Karpas-422 (cell line): ENCODE results near the gene RAP2B. TPM values are rescaled to one million over a fixed set of nuclear protein-coding genes. Genes with fewer than 3 reads are reported as not detected.

Source experiments
- DNase-seq: peaks from one replicate; pipeline ENCODE4 v3.0.0-alpha.2; 2015
- H2AFZ ChIP-seq: fragments of 200-600 bp; sonication (generic); 2 replicates; pipeline ENCODE4 v1.6.1; 2014; ENCODE audit warnings: antibody characterized with exemption, low read length, mixed read lengths
- H3K27ac ChIP-seq: fragments of 200-600 bp; sonication (generic); 2 replicates; pipeline ENCODE4 v1.5.1; 2014; ENCODE audit warnings: mild to moderate bottlenecking, low read length, moderate library complexity
- H3K27me3 ChIP-seq: fragments of 200-600 bp; sonication (generic); 2 replicates; pipeline ENCODE4 v1.6.1; 2014; ENCODE audit warnings: low read length, mixed read lengths
- H3K36me3 ChIP-seq: fragments of 200-600 bp; sonication (generic); 2 replicates; pipeline ENCODE4 v1.6.1; 2014; ENCODE audit warnings: low read length, mixed read lengths; ENCODE audit not compliant: insufficient read depth
- H3K4me1 ChIP-seq: fragments of 200-600 bp; sonication (generic); 2 replicates; pipeline ENCODE4 v1.6.1; 2014; ENCODE audit warnings: mild to moderate bottlenecking, low read length, mixed read lengths
- H3K4me2 ChIP-seq: fragments of 200-600 bp; sonication (generic); 2 replicates; pipeline ENCODE4 v1.6.1; 2014; ENCODE audit warnings: low read length, low read depth, mild to moderate bottlenecking; ENCODE audit not compliant: poor library complexity, severe bottlenecking
- H3K4me3 ChIP-seq: fragments of 200-600 bp; sonication (generic); 2 replicates; pipeline ENCODE4 v1.5.1; 2014; ENCODE audit warnings: mild to moderate bottlenecking, antibody characterized with exemption, low read length, mixed read lengths
- H3K79me2 ChIP-seq: fragments of 200-600 bp; sonication (generic); 2 replicates; pipeline ENCODE4 v1.6.1; 2014; ENCODE audit warnings: mild to moderate bottlenecking, low read length, mixed read lengths
- H3K9ac ChIP-seq: fragments of 200-600 bp; sonication (generic); 2 replicates; pipeline ENCODE4 v1.6.0; 2014; ENCODE audit warnings: low read length
- H3K9me2 ChIP-seq: fragments of 200-600 bp; sonication (generic), shearing (Covaris generic); replicated peaks from 2 replicates; pipeline ENCODE4 v1.6.0; 2014; ENCODE audit warnings: mild to moderate bottlenecking, low read length, moderate library complexity; ENCODE audit not compliant: insufficient read depth
- H3K9me3 ChIP-seq: fragments of 300-700, 200-600 bp; sonication (generic); 2 replicates; pipeline ENCODE4 v1.6.1; 2014; ENCODE audit warnings: low read length, mixed read lengths
- H4K20me1 ChIP-seq: fragments of 200-600 bp; sonication (generic); 2 replicates; pipeline ENCODE4 v1.6.1; 2014; ENCODE audit warnings: mild to moderate bottlenecking, antibody characterized with exemption, low read length, low read depth; ENCODE audit not compliant: insufficient read depth
- total RNA-seq: library from RNA; depleted of rRNA; stranded (reverse); fragments of >200 nt; shearing (Covaris generic); gene quantifications from 2 replicates; pipeline ENCODE4 v1.2.3, GENCODE V29; 2014; ENCODE audit warnings: low replicate concordance

Gene RAP2B
- total RNA-seq, 1 experiment from 2014 or later: 7.2 TPM

GRCh38 chr3:153137626-153138025 lies 24.4 kb upstream of the RAP2B start:
- H4K20me1 ChIP-seq: no peaks in the 10 kb centered on the region
- H3K9me2 ChIP-seq: no peaks in the 10 kb centered on the region
- H2AFZ ChIP-seq: no peak overlapping the region

DNA sequence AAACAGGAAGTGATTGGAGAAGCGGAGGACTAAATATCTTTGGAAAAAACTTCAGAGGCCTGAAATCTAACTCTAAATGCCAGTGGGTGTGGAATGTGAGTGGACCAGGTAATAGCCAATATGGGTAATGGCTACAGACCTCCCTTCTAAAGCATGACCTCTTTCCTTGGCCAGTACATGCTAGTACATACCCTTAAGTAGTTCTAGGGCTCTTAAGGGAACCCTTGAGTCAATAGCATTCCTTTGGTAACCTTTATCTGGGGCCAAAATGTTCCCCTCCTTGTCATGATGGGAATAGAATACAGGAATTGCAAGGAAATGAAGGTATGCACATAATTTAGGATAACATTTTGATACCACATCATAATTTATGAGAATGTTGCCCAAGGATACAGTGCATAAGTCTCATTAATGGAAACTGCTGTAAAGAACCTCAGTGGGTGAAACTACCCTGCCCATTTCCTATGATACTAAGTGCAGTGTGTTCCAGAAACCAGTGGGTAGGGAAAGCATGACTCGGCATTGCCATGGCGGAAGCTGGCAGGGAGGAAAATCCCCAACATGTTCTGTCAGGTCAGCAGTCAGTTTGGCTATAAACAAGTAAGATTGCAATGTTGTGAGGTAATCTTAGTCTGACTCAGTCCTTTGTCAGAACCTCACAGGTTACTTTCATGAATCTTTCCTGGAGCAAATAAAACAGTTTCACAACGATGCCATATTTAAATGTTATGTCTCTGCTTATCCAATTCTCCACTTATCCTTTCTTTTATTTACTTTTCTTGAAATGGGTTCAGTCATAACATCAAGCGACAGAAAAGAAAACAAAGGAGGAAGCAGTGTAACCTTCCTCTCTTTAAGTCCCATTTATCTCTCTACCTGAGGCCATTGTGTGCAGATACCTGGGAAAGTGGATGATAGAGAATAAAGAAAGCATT lies 23.5 kb upstream of the RAP2B start:
- Histone ChIP-seq H3K9me2 (no peaks in the 10 kb centered on the region), H4K20me1 (no peaks in the 10 kb centered on the region), H2AFZ (no peak overlapping the region), H3K4me1 (no peaks in the 10 kb centered on the region), H3K36me3 (no peaks in the 10 kb centered on the region), H3K9me3 (no peaks in the 10 kb centered on the region), H3K27me3 (no peaks in the 10 kb centered on the region), H3K4me3 (no peak overlapping the region), H3K4me2 (no peak overlapping the region), H3K79me2 (no peaks in the 10 kb centered on the region), H3K9ac (no peak overlapping the region), H3K27ac (no peak overlapping the region)
- DNase-seq: no peak

More at GRCh38 chr3:153137626-153138025, 24.4 kb upstream of the RAP2B start:
- H3K79me2 ChIP-seq: no peaks in the 10 kb centered on the region
- no peak overlapping the region for H3K4me3 ChIP-seq
- no peaks in the 10 kb centered on the region for H3K4me1 ChIP-seq
- H3K36me3 ChIP-seq: no peaks in the 10 kb centered on the region
- no peak for DNase-seq
- no peaks in the 10 kb centered on the region for H3K27me3 ChIP-seq
- H3K27ac ChIP-seq: no peak overlapping the region
- H3K9me3 ChIP-seq: no peaks in the 10 kb centered on the region
- H3K4me2 ChIP-seq: no peak overlapping the region
- no peak overlapping the region for H3K9ac ChIP-seq

- no peaks in the 10 kb centered on the region for H3K27me3 ChIP-seq
- H3K27ac ChIP-seq: no peak overlapping the region
- no peaks in the 10 kb centered on the region for H3K9me2 ChIP-seq
- no peaks in the 10 kb centered on the region for H3K9me3 ChIP-seq
- no peak overlapping the region for H2AFZ ChIP-seq
- H3K4me2 ChIP-seq: no peak overlapping the region
- no peaks in the 10 kb centered on the region for H3K4me1 ChIP-seq
- H3K4me3 ChIP-seq: no peak overlapping the region
- H3K36me3 ChIP-seq: no peaks in the 10 kb centered on the region
- no peak overlapping the region for H3K9ac ChIP-seq
- no peaks in the 10 kb centered on the region for H3K79me2 ChIP-seq
- DNase-seq: no peak
- no peaks in the 10 kb centered on the region for H4K20me1 ChIP-seq
These were observed 19.1 kb upstream of the RAP2B start for GRCh38 chr3:153142961-153143360.

DNA sequence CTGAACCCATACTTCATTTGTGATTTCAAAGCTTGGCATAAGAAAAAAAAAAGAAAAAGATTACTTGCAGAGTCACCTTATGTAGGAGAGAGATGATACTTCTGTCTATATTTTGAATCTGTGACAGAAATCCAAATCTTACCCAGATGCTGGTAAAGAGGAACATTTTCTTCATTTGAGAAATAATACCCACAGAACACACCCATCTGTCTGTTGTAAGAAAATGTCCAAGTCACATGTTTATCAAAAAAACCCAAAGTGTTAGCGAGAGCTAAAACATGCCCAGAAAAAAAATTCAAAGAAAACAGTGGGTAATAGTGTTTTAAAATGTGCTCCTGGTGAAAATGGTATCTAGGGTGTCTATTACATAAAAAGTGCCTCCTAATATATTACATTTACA lies 18.0 kb upstream of the RAP2B start:
- Histone ChIP-seq H3K9ac (no peak overlapping the region), H3K4me3 (no peak overlapping the region), H2AFZ (no peak overlapping the region), H3K9me3 (no peaks in the 10 kb centered on the region), H3K4me2 (no peak overlapping the region), H3K4me1 (no peaks in the 10 kb centered on the region), H3K36me3 (no peaks in the 10 kb centered on the region), H3K27me3 (no peaks in the 10 kb centered on the region), H3K79me2 (no peaks in the 10 kb centered on the region), H3K27ac (no peak overlapping the region), H3K9me2 (no peaks in the 10 kb centered on the region), H4K20me1 (no peaks in the 10 kb centered on the region)
- no peak for DNase-seq

- no peaks in the 10 kb centered on the region for H4K20me1 ChIP-seq
- H3K4me1 ChIP-seq: no peaks in the 10 kb centered on the region
- no peak for DNase-seq
- no peaks in the 10 kb centered on the region for H3K27me3 ChIP-seq
- H3K4me2 ChIP-seq: no peak overlapping the region
- H3K9me2 ChIP-seq: no peaks in the 10 kb centered on the region
- no peaks in the 10 kb centered on the region for H3K79me2 ChIP-seq
- H3K36me3 ChIP-seq: no peaks in the 10 kb centered on the region
- H3K4me3 ChIP-seq: no peak overlapping the region
- no peak overlapping the region for H2AFZ ChIP-seq
- no peak overlapping the region for H3K9ac ChIP-seq
- H3K27ac ChIP-seq: no peak overlapping the region
- no peaks in the 10 kb centered on the region for H3K9me3 ChIP-seq
These were observed 17.2 kb upstream of the RAP2B start for GRCh38 chr3:153144779-153145178.

DNA sequence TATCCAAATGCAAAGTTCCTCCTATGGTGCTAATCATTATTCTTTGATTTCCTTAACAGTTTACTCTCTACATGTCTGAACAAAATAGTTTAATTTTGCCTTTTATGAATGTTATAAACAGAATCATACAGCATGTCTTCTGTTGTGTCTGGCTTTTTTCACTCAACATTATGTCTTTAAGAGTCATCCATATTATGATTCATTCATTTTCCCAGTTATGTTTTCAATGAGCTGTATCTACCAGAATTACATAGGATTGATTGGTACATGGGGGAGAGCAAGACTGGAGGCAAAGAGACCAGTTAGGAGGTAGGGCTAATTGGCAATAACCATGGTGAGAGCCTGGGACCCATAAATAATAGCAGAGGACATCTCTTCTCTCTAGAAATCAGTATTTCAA lies 16.6 kb upstream of the RAP2B start:
- H3K4me1 ChIP-seq: no peaks in the 10 kb centered on the region
- H3K9me3 ChIP-seq: no peaks in the 10 kb centered on the region
- no peaks in the 10 kb centered on the region for H3K9me2 ChIP-seq
- H4K20me1 ChIP-seq: no peaks in the 10 kb centered on the region
- no peaks in the 10 kb centered on the region for H3K36me3 ChIP-seq
- H2AFZ ChIP-seq: no peak overlapping the region
- no peak for DNase-seq
- H3K27me3 ChIP-seq: no peaks in the 10 kb centered on the region
- H3K79me2 ChIP-seq: no peaks in the 10 kb centered on the region
- H3K27ac ChIP-seq: no peak overlapping the region
- no peak overlapping the region for H3K4me2 ChIP-seq
- H3K4me3 ChIP-seq: no peak overlapping the region
- no peak overlapping the region for H3K9ac ChIP-seq

DNA sequence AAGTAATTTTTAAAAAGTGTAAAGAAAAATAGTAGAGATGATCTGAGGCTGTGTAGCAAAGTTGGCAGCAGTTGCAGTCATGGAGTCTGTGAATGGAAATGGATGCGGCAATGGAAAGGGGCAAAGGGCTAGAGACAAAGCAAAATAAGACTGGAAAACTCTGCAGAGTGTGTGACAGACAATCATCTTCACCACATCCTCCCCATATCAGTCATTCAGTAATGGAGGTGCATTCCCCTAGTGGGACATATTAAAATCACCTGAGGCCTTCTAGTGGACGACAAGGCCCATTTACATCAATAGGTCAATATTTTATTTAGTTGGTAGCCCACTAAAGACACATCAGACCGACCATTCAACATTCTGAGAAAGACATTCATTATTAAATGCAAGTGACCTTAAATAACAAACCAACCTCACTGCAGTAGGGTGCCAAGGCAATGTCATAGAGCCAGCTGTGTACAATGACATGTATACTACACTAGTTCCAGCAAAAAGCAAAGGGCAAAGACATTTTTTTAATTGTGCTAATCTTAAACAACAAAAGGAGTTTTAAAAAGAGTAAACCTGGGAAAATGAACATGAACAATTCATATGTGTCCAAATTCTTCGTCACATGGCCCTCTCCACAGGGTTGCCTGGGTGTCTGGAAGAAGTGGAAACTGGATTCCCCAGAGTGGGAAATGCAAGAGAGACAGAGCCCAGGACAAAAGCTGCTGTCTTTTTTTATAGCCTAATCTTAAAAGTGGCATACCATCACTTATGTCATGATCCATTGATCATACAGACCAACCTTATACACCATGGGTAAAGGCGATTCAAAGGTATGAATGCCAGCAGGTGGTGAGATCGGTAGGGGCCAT lies 15.6 kb upstream of the RAP2B start:
- H3K36me3 ChIP-seq: no peaks in the 10 kb centered on the region
- no peak overlapping the region for H3K27ac ChIP-seq
- H3K79me2 ChIP-seq: no peaks in the 10 kb centered on the region
- no peak overlapping the region for H2AFZ ChIP-seq
- no peak overlapping the region for H3K9ac ChIP-seq
- no peak overlapping the region for H3K4me3 ChIP-seq
- H3K4me1 ChIP-seq: no peaks in the 10 kb centered on the region
- H3K4me2 ChIP-seq: no peak overlapping the region
- H3K9me2 ChIP-seq: no peaks in the 10 kb centered on the region
- H3K9me3 ChIP-seq: no peaks in the 10 kb centered on the region
- DNase-seq: no peak
- no peaks in the 10 kb centered on the region for H3K27me3 ChIP-seq
- no peaks in the 10 kb centered on the region for H4K20me1 ChIP-seq

DNA sequence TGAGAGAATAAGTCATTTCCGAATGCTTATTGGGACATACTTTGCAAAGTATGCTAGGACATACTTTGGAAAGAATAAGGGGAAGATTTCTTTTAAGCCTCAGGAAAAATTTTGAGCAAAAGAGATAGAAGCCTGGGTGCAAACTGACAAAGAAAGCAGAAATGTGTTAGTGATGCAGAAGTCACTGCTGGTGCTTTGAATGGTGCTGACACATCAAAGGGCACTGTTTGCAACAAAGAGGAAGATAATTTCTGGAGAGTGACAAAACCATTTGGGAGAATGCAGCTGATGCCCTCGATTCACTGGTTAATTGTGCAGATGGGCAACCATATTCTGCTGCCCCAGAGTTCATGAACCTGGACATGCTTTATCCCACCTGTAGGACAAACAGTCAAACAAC lies 11.0 kb upstream of the RAP2B start:
- no peaks in the 10 kb centered on the region for H3K36me3 ChIP-seq

More for the DNA sequence above, 11.0 kb upstream of the RAP2B start:
- Histone ChIP-seq H3K4me1 (no peaks in the 10 kb centered on the region), H3K4me2 (no peak overlapping the region), H3K4me3 (no peak overlapping the region), H3K27me3 (no peaks in the 10 kb centered on the region), H3K9ac (no peak overlapping the region), H3K9me2 (no peaks in the 10 kb centered on the region), H3K9me3 (no peaks in the 10 kb centered on the region), H3K27ac (no peak overlapping the region), H2AFZ (no peak overlapping the region), H3K79me2 (no peaks in the 10 kb centered on the region), H4K20me1 (no peaks in the 10 kb centered on the region)
- DNase-seq: no peak
